Neural crest cell (in vitro differentiated cells): ENCODE data around the gene RRP1. TPM values are rescaled to one million over a fixed set of nuclear protein-coding genes. Genes with fewer than 3 reads are reported as not detected.

Source experiments
- DNase-seq: peaks from one replicate; pipeline ENCODE4 v3.0.0; 2021; ENCODE audit warnings: low read depth, mixed read lengths, low spot score
- H3K27ac Mint-ChIP-seq: one replicate; pipeline ENCODE4 v1.8.0; 2021; ENCODE audit warnings: mild to moderate bottlenecking, mixed read lengths; ENCODE audit not compliant: unreplicated experiment
- H3K27me3 Mint-ChIP-seq: 2 replicates; pipeline ENCODE4 v1.8.0; 2021; ENCODE audit warnings: low read depth, mild to moderate bottlenecking, mixed read lengths
- H3K36me3 Mint-ChIP-seq: 2 replicates; pipeline ENCODE4 v1.8.0; 2021; ENCODE audit warnings: low read depth, mild to moderate bottlenecking, mixed read lengths
- H3K4me1 Mint-ChIP-seq: 2 replicates; pipeline ENCODE4 v1.8.0; 2021; ENCODE audit warnings: mixed read lengths
- H3K4me3 Mint-ChIP-seq: one replicate; pipeline ENCODE4 v1.8.0; 2021; ENCODE audit warnings: mild to moderate bottlenecking, mixed read lengths
- H3K9me3 Mint-ChIP-seq: 2 replicates; pipeline ENCODE4 v1.8.0; 2021; ENCODE audit warnings: mixed read lengths
- total RNA-seq: library from RNA; stranded (reverse); gene quantifications from 2 replicates; pipeline ENCODE4 v1.2.1, GENCODE V29; 2021
- TF ChIP-seq, protein P1 (sequence below): fragments of 200-600 bp; sonication (generic); conservative IDR thresholded peaks from 2 replicates; pipeline ENCODE4 v1.5.0; 2021; ENCODE audit warnings: antibody characterized with exemption, mild to moderate bottlenecking

The RRP1 gene
- total RNA-seq, 1 donor from 2014 or later = 49.0 TPM

DNA sequence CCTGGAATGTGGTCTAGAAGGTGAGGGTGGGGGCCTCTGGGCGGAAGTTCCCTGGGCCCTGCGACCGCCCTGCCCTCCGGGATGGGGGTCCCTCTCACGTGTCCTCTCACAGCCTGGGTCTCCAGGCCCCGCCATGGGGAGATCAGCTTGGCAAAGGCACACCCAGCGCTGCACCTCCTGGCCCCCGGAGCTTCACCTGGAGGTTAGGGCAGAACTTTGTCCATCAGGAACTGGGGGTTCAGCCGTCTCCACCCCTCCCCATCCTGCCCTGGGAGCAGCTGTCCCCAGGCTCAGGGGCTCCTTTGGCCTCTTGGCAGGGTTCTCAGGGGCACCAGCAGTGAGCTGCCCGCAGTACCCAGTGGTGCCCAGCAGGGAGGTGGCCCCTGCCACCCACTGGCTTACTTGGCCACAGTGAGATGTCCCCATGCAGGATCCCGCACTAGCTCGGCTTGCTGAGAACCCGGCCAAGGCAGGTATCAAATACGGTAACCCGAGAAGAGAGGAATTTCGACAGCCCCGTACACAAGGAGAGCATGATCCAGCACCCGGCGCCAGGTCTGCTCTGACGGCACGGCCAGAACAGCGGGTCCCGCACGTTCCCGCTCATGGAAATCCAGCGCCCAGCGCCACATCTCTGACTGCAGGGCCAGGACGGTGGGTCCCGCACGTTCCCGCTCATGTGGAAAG lies 36.7 kb downstream of the RRP1 start:
- TF ChIP-seq, protein P1, sequence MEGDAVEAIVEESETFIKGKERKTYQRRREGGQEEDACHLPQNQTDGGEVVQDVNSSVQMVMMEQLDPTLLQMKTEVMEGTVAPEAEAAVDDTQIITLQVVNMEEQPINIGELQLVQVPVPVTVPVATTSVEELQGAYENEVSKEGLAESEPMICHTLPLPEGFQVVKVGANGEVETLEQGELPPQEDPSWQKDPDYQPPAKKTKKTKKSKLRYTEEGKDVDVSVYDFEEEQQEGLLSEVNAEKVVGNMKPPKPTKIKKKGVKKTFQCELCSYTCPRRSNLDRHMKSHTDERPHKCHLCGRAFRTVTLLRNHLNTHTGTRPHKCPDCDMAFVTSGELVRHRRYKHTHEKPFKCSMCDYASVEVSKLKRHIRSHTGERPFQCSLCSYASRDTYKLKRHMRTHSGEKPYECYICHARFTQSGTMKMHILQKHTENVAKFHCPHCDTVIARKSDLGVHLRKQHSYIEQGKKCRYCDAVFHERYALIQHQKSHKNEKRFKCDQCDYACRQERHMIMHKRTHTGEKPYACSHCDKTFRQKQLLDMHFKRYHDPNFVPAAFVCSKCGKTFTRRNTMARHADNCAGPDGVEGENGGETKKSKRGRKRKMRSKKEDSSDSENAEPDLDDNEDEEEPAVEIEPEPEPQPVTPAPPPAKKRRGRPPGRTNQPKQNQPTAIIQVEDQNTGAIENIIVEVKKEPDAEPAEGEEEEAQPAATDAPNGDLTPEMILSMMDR = peak; percentile 38
- DNase-seq = no peak

DNA sequence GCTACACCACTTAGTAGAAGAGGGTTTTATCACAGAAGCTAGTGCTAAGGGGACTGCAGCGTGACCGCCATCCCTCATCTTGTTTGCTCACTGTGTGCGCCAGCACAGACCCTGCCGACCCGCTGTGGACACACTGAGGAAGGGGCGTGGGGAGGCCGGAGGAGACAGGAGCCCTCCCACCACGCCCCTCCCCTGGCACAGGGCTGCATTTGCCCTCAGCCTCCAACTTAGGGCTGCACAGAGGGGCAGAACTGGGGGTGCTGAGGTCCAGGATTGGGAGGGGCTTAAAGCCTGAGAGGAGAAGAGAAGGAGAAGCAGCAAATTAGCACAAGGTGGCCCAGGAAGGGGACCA lies 37.2 kb downstream of the RRP1 start:
- Mint-ChIP-seq H3K36me3 (no peaks in the 10 kb centered on the region), H3K27ac (no peak overlapping the region), H3K4me3 (no peak overlapping the region), H3K27me3 (no peaks in the 10 kb centered on the region), H3K4me1 (no peaks in the 10 kb centered on the region), H3K9me3 (no peaks in the 10 kb centered on the region)
- DNase-seq = no peak
- TF ChIP-seq, protein P1 = no peak

More for the DNA sequence above, 36.7 kb downstream of the RRP1 start:
- Mint-ChIP-seq H3K9me3 (no peaks in the 10 kb centered on the region), H3K36me3 (no peaks in the 10 kb centered on the region), H3K4me3 (no peak overlapping the region), H3K27me3 (no peaks in the 10 kb centered on the region), H3K4me1 (no peaks in the 10 kb centered on the region), H3K27ac (no peak overlapping the region)

DNA sequence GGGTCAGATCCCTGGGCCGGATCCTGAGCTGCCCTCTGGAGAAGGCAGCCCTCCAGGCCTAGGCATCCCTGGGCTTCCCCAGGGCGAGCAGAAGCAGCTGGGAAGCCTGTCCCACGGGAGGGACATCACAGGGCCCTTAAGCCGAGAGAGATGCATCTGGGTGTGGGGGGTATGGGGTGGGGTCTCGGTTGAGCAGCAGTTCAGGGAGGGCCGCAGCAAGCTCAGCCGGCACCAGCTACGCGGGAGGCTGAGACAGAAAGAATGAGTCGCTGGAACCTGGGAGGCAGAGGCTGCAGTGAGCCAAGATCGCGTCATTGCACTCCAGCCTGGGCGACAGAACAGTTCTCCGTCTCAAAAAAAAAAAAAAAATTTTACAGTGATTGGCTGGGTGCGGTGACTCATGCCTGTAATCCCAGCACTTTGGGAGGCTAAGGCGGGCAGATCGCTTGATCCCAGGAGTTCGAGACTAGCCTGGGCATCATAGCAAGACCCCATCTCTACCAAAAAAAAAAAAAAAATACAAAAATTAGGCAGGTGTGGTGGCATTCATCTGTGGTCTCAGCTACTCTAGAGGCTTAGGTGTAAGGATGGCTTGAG lies 37.7 kb downstream of the RRP1 start:
- H3K4me3 Mint-ChIP-seq = no peak overlapping the region
- H3K4me1 Mint-ChIP-seq = no peaks in the 10 kb centered on the region
- no peaks in the 10 kb centered on the region for H3K36me3 Mint-ChIP-seq
- no peak overlapping the region for H3K27ac Mint-ChIP-seq
- no peaks in the 10 kb centered on the region for H3K9me3 Mint-ChIP-seq
- no peak for DNase-seq
- no peaks in the 10 kb centered on the region for H3K27me3 Mint-ChIP-seq
- TF ChIP-seq, protein P1 = no peak

DNA sequence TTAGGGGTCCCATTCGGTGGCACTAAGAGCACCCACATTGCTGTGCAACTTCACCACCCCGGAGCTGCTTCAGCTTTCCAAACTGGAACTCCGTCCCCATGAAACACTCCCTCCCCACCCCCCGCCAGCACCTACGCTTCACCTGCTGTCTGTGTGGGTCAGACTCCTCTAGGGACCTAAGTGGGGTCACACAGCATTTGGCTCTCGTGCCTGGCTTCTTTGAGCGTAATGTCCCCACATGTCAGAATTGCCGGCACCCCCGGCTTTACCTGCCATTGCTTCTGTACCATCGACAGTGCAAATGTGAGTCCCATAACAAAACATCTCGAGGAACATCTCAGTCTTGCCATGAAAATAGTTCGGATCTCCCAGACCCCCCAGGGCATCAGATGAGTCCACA lies 39.8 kb downstream of the RRP1 start:
- H3K36me3 Mint-ChIP-seq = no peaks in the 10 kb centered on the region
- TF ChIP-seq, protein P1 = no peak
- H3K27ac Mint-ChIP-seq = no peak overlapping the region
- no peaks in the 10 kb centered on the region for H3K9me3 Mint-ChIP-seq
- no peaks in the 10 kb centered on the region for H3K4me1 Mint-ChIP-seq
- H3K4me3 Mint-ChIP-seq = no peak overlapping the region
- no peaks in the 10 kb centered on the region for H3K27me3 Mint-ChIP-seq
- DNase-seq = no peak

DNA sequence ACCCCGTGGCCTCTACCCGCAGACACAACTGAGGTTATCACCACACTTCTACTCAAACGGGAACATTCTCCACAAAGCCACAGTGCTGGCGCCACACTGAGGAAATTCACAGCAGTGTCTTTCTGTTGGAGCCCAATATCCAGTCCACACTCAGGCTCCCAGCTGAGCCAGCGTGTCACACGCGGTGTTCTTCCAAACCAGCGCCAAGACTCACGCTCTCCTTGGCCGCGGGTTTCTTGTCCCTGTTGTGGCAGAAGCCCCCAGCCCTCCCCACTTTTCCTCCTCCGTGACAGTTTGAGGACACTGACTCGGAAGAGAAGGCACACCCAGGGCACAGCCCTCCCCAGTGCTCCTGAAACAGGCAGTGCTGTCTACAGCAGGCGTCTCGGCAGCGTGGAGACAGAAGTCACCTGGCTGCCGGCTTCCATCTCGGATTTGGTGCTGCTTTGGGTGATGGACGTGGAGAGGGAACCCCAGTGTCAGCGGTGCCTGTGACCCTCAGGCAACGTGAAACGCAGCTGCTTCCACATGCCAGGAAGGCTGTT lies 40.3 kb downstream of the RRP1 start:
- Mint-ChIP-seq H3K4me3 (no peak overlapping the region), H3K27ac (no peak overlapping the region), H3K36me3 (no peaks in the 10 kb centered on the region), H3K9me3 (no peaks in the 10 kb centered on the region), H3K4me1 (no peaks in the 10 kb centered on the region), H3K27me3 (no peaks in the 10 kb centered on the region)
- DNase-seq = no peak
- TF ChIP-seq, protein P1 = no peak
